Right lung (tissue), 5 donors: Measurements from ENCODE around the gene C16orf74. TPM values are rescaled to one million over a fixed set of nuclear protein-coding genes. Genes with fewer than 3 reads are reported as not detected.

Experiments
- DNase-seq, 2 donors: peaks; one replicate each; pipeline ENCODE4 v3.0.0-alpha.2; 2013
- polyA plus RNA-seq, 5 donors: library from polyadenylated mRNA; unstranded; fragments of 120-200 nt; gene quantifications; one replicate each; pipeline versions ENCODE4 v1.2.1 to v1.2.3, GENCODE V29; 2013; ENCODE audit warnings: inconsistent platforms in 1 of 5, low replicate concordance in 1 of 5; ENCODE audit not compliant: insufficient read length in 5 of 5, insufficient read depth in 1 of 5

C16orf74 gene
- polyA plus RNA-seq, 5 donors = 8.3 to 21.9 (median 12.9) TPM

DNA sequence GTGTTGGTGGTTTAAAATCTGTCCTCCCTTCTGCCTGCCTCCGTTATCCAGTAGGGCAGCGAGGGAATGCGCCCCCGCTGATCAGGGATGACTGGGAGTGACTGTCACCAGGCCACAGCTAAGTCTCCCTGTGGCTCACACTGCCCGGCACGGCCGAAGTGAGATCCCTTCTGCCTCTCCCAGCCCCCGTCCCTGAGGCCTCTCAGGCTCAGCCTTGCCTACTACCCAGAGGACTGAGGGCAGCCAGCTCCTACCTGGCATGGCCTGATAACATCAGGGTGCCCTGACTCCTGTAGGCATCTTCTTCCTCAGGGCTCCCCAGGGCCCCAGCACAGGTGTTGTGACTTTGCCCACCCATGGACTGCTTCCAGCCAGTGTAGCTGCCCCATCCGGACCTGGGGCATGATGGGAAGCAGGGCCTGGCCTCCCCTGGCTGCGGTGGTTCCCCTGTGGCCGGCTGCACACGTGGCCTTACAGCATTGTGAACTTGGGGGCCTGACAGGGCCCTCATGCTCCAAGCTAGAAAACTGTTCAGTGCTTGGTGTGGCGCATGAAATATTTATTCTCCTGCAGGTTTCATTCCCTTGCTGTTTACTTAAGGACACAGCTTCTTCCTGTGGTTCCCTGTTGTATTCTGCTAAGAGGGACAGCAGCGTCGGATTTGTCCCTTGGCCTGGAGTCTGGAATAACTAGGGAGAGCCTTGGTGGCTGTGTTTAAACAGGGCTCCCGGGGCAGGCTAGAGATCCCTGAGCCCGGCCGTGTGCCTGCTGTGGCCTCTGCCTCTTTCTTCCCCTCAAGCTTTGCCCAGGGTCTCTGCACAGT, 92.2 kb downstream of the C16orf74 start:
- no peak for DNase-seq

GRCh38 chr16:85657996-85658395, 92.9 kb downstream of the C16orf74 start:
- DNase-seq = no peak

Other genes with a start within 250 kb of the C16orf74 start
- 100 to 1,000 TPM in 3 of 5 donors, 10 to 100 TPM in 2; 85.6 to 120 (median 111) TPM for gene GSE1, start 137.8 kb downstream of the C16orf74 start, polyA plus RNA-seq
- gene GINS2, start 62.1 kb downstream of the C16orf74 start, polyA plus RNA-seq = 10 to 100 TPM; 13.1 to 19.7 (median 15.9) TPM
- gene EMC8, start 48.4 kb upstream of the C16orf74 start, polyA plus RNA-seq = 10 to 100 TPM; 21.7 to 32.4 (median 24.4) TPM
- gene COX4I1, start 48.6 kb upstream of the C16orf74 start, polyA plus RNA-seq = 100 to 1,000 TPM; 275 to 371 (median 285) TPM
- gene IRF8, start 148.1 kb upstream of the C16orf74 start, polyA plus RNA-seq = 10 to 100 TPM; 10.2 to 13.8 (median 12.6) TPM